ENCODE data around the gene THUMPD2.

THUMPD2 gene

DNA sequence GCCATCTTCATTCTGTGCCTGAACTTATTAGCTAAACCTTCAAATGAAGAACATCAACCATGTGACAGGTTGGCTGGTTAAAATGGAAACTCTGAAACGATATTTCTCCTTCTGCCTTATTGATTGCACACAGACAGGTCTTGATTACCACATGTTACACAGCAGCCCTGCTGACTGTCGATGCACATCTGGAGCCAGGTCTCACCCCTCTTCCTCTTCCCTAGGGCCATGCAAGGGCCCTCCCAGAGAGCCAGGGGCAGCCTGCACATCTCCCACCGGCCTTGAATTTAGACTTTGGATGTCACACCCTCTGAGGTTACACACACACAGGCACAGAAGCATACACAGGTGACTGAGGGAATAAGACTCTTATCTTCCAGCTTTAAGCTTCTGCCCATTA lies 68.3 kb downstream of the THUMPD2 start:
- no peak overlapping the region for H3K4me2 ChIP-seq (ENCODE audit: low read length)
- no peaks in the 10 kb centered on the region for H3K79me2 ChIP-seq (ENCODE audit: control insufficient read depth, insufficient read depth, low read length, poor library complexity)
- peaks cover 0 to 3% of the 10 kb centered on the region in 2 experiments for H3K4me1 ChIP-seq (ENCODE audit: control insufficient read depth in 1 of 2, insufficient read depth in 2 of 2, low read length in 2 of 2)
- no peaks in the 10 kb centered on the region for H3K27me3 ChIP-seq (ENCODE audit: insufficient read depth, low read length)
- H3K14ac ChIP-seq (ENCODE audit: low read length) = no peak overlapping the region
- H2BK12ac ChIP-seq (ENCODE audit: low read length) = peak overlapping the region; percentile 67
- H4K91ac ChIP-seq (ENCODE audit: low read depth, low read length) = no peak overlapping the region
- no peak overlapping the region for H3K9ac ChIP-seq (ENCODE audit: low read length)
- no peak overlapping the region for H3K27ac ChIP-seq (ENCODE audit: low read depth, low read length)
- no peak overlapping the region for H2AFZ ChIP-seq (ENCODE audit: insufficient read depth, low read length, poor library complexity)
- no peak overlapping the region for H3K23ac ChIP-seq (ENCODE audit: low read length)
- peaks cover 2% of the 10 kb centered on the region for H3K9me3 ChIP-seq (ENCODE audit: insufficient read depth, low read depth, low read length)
- H4K12ac ChIP-seq (ENCODE audit: low read depth, low read length) = no peak overlapping the region
- H3K79me1 ChIP-seq (ENCODE audit: low read length) = no peaks in the 10 kb centered on the region
- H2BK120ac ChIP-seq (ENCODE audit: insufficient read depth, low read length, poor library complexity) = no peak overlapping the region
- no peak overlapping the region for H3K4ac ChIP-seq (ENCODE audit: low read depth, low read length)
- H2BK5ac ChIP-seq (ENCODE audit: low read depth, low read length, poor library complexity) = no peak overlapping the region
- H3K36me3 ChIP-seq (ENCODE audit: control insufficient read depth in 1 of 2, insufficient read depth in 2 of 2, low read length in 2 of 2) = no peaks in the 10 kb centered on the region
- H2AK5ac ChIP-seq (ENCODE audit: low read length) = no peak overlapping the region
- no CpG with 5 or more reads among the region's 3 CpGs for WGBS (ENCODE audit: extremely low coverage, insufficient coverage, insufficient read length)
- no peak overlapping the region for H4K8ac ChIP-seq (ENCODE audit: low read depth, low read length)
- no peak overlapping the region for H3K18ac ChIP-seq (ENCODE audit: low read length)
- no peak for DNase-seq
- no peak overlapping the region for H3K4me3 ChIP-seq (ENCODE audit: low read depth, low read length)

DNA sequence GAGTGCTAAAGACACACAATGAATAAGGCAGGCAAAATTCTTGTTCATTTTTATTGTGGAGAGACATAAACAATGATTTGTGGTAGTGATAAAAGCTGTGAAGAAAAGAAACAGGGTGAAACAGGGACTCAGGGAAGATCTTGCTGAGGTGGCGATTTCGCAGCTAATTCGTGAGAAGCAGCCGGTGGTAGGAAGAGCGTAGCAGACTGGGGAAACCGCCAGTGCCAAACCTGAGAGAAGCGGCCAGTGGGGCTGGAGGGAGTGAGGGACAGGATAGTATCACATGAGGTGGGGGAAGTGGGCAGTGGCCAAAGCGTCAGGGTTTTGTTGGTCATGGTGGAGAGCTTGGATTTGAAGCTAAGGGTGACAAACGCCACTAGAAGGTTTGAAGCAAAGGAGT lies 71.1 kb downstream of the THUMPD2 start:
- Histone ChIP-seq H3K36me3 (ENCODE audit: control insufficient read depth in 1 of 2, insufficient read depth in 2 of 2, low read length in 2 of 2) (no peaks in the 10 kb centered on the region), H3K27ac (ENCODE audit: low read depth, low read length) (no peak overlapping the region), H3K14ac (ENCODE audit: low read length) (no peak overlapping the region), H3K9me3 (ENCODE audit: insufficient read depth, low read depth, low read length) (peaks cover 2% of the 10 kb centered on the region), H3K4me3 (ENCODE audit: low read depth, low read length) (no peak overlapping the region), H3K27me3 (ENCODE audit: insufficient read depth, low read length) (no peaks in the 10 kb centered on the region), H4K8ac (ENCODE audit: low read depth, low read length) (no peak overlapping the region), H3K4ac (ENCODE audit: low read depth, low read length) (no peak overlapping the region), H4K91ac (ENCODE audit: low read depth, low read length) (peak overlapping the region; percentile 42), H3K79me1 (ENCODE audit: low read length) (no peaks in the 10 kb centered on the region), H3K79me2 (ENCODE audit: control insufficient read depth, insufficient read depth, low read length, poor library complexity) (no peaks in the 10 kb centered on the region), H3K9ac (ENCODE audit: low read length) (no peak overlapping the region), H2BK120ac (ENCODE audit: insufficient read depth, low read length, poor library complexity) (no peak overlapping the region), H2AK5ac (ENCODE audit: low read length) (no peak overlapping the region), H3K18ac (ENCODE audit: low read length) (no peak overlapping the region), H2BK5ac (ENCODE audit: low read depth, low read length, poor library complexity) (no peak overlapping the region), H2BK12ac (ENCODE audit: low read length) (no peak overlapping the region), H3K23ac (ENCODE audit: low read length) (no peak overlapping the region), H4K12ac (ENCODE audit: low read depth, low read length) (no peak overlapping the region), H3K4me1 (ENCODE audit: control insufficient read depth in 1 of 2, insufficient read depth in 2 of 2, low read length in 2 of 2) (peaks cover 0 to 3% of the 10 kb centered on the region in 2 experiments), H3K4me2 (ENCODE audit: low read length) (no peak overlapping the region), H2AFZ (ENCODE audit: insufficient read depth, low read length, poor library complexity) (no peak overlapping the region)
- no CpG with 5 or more reads among the region's 9 CpGs for WGBS (ENCODE audit: extremely low coverage, insufficient coverage, insufficient read length)
- no peak for DNase-seq

DNA sequence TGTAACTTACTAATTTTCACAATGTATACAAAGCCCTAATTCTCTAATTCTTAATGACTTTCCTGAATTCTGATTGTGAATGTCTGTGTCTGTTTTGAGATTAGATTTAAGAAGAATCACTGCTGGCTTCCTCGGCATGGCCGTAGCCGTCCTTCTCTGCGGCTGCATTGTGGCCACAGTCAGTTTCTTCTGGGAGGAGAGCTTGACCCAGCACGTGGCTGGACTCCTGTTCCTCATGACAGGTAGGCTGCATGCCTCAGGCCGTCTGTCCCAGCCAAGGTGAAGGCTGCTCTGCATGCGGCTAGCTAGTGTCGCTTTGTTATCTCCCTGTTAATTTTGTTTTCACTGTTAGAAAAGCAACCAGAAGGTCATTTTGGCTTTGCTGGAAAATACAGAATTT lies 72.1 kb downstream of the THUMPD2 start:
- Histone ChIP-seq H2AK5ac (ENCODE audit: low read length) (no peak overlapping the region), H3K23ac (ENCODE audit: low read length) (no peak overlapping the region), H3K79me1 (ENCODE audit: low read length) (no peaks in the 10 kb centered on the region), H3K4me1 (ENCODE audit: control insufficient read depth in 1 of 2, insufficient read depth in 2 of 2, low read length in 2 of 2) (peaks cover 0 to 3% of the 10 kb centered on the region in 2 experiments), H3K9ac (ENCODE audit: low read length) (no peak overlapping the region), H3K9me3 (ENCODE audit: insufficient read depth, low read depth, low read length) (peaks cover 2% of the 10 kb centered on the region), H3K4me2 (ENCODE audit: low read length) (no peak overlapping the region), H4K8ac (ENCODE audit: low read depth, low read length) (no peak overlapping the region), H2AFZ (ENCODE audit: insufficient read depth, low read length, poor library complexity) (no peak overlapping the region), H3K79me2 (ENCODE audit: control insufficient read depth, insufficient read depth, low read length, poor library complexity) (no peaks in the 10 kb centered on the region), H2BK12ac (ENCODE audit: low read length) (no peak overlapping the region), H4K12ac (ENCODE audit: low read depth, low read length) (no peak overlapping the region), H3K4ac (ENCODE audit: low read depth, low read length) (no peak overlapping the region), H2BK5ac (ENCODE audit: low read depth, low read length, poor library complexity) (no peak overlapping the region), H3K18ac (ENCODE audit: low read length) (no peak overlapping the region), H3K27me3 (ENCODE audit: insufficient read depth, low read length) (no peaks in the 10 kb centered on the region), H3K4me3 (ENCODE audit: low read depth, low read length) (no peak overlapping the region), H3K27ac (ENCODE audit: low read depth, low read length) (no peak overlapping the region), H3K36me3 (ENCODE audit: control insufficient read depth in 1 of 2, insufficient read depth in 2 of 2, low read length in 2 of 2) (no peaks in the 10 kb centered on the region), H2BK120ac (ENCODE audit: insufficient read depth, low read length, poor library complexity) (no peak overlapping the region), H3K14ac (ENCODE audit: low read length) (no peak overlapping the region), H4K91ac (ENCODE audit: low read depth, low read length) (no peak overlapping the region)
- no peak for DNase-seq
- WGBS (ENCODE audit: extremely low coverage, insufficient coverage, insufficient read length) = no CpG with 5 or more reads among the region's 8 CpGs

DNA sequence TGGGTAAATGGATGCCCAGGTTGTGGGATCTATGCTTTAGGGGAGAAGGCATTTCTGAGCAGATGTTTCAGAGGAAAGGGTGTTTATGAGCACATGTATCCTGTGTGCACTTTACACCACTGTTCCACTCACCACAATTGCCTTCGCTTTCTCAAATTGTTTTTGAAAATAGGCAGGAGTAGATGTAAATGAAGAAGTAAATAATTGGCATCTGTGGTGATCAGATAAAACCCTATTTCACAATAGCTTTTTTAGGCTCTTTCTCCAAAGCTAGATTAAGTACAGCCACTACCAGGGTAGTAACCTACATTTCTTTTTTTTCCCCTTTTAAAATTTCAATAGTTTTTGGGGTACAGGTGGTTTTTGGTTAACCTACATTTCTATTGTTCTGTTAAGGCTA lies 72.7 kb downstream of the THUMPD2 start:
- H4K91ac ChIP-seq (ENCODE audit: low read depth, low read length) = no peak overlapping the region
- H3K4me2 ChIP-seq (ENCODE audit: low read length) = no peak overlapping the region

More for the DNA sequence above, 72.7 kb downstream of the THUMPD2 start:
- Histone ChIP-seq H3K23ac (ENCODE audit: low read length) (no peak overlapping the region), H2BK5ac (ENCODE audit: low read depth, low read length, poor library complexity) (no peak overlapping the region), H3K36me3 (ENCODE audit: control insufficient read depth in 1 of 2, insufficient read depth in 2 of 2, low read length in 2 of 2) (no peaks in the 10 kb centered on the region), H3K79me2 (ENCODE audit: control insufficient read depth, insufficient read depth, low read length, poor library complexity) (no peaks in the 10 kb centered on the region), H4K12ac (ENCODE audit: low read depth, low read length) (no peak overlapping the region), H2BK120ac (ENCODE audit: insufficient read depth, low read length, poor library complexity) (no peak overlapping the region), H4K8ac (ENCODE audit: low read depth, low read length) (no peak overlapping the region), H3K79me1 (ENCODE audit: low read length) (no peaks in the 10 kb centered on the region), H2AFZ (ENCODE audit: insufficient read depth, low read length, poor library complexity) (no peak overlapping the region), H3K18ac (ENCODE audit: low read length) (no peak overlapping the region), H3K4me3 (ENCODE audit: low read depth, low read length) (no peak overlapping the region), H3K27me3 (ENCODE audit: insufficient read depth, low read length) (no peaks in the 10 kb centered on the region), H3K27ac (ENCODE audit: low read depth, low read length) (no peak overlapping the region), H3K4ac (ENCODE audit: low read depth, low read length) (no peak overlapping the region), H3K9me3 (ENCODE audit: insufficient read depth, low read depth, low read length) (peaks cover 2% of the 10 kb centered on the region), H3K14ac (ENCODE audit: low read length) (no peak overlapping the region), H3K4me1 (ENCODE audit: control insufficient read depth in 1 of 2, insufficient read depth in 2 of 2, low read length in 2 of 2) (peaks cover 0 to 3% of the 10 kb centered on the region in 2 experiments), H3K9ac (ENCODE audit: low read length) (no peak overlapping the region), H2AK5ac (ENCODE audit: low read length) (no peak overlapping the region), H2BK12ac (ENCODE audit: low read length) (no peak overlapping the region)
- DNase-seq = no peak
- no CpG with 5 or more reads among the region's 1 CpG for WGBS (ENCODE audit: extremely low coverage, insufficient coverage, insufficient read length)
